Neural progenitor cell (in vitro differentiated cells): ENCODE data around the gene MTREX. TPM values are rescaled to one million over a fixed set of nuclear protein-coding genes. Genes with fewer than 3 reads are reported as not detected.
"Not testable (repeated sequence)": the region's sequence is repeated elsewhere in the genome, so short reads cannot be mapped to it uniquely, and the experiment has no call there.

ENCODE experiments used
- DNase-seq: peaks from one replicate; pipeline ENCODE4 v3.0.0-alpha.2; 2016; ENCODE audit warnings: low spot score
- H2AFZ ChIP-seq: fragments of 200-600 bp; sonication (generic); replicated peaks from 2 replicates; pipeline ENCODE4 v1.6.1; 2016; ENCODE audit warnings: antibody characterized with exemption
- H3F3A ChIP-seq: fragments of 200-600 bp; sonication (generic); 2 replicates; pipeline ENCODE4 v1.6.1; 2016; ENCODE audit warnings: antibody characterized with exemption, low read depth
- H3K27ac ChIP-seq: fragments of 200-600 bp; sonication (generic); 2 replicates; pipeline ENCODE4 v1.5.1; 2016; ENCODE audit warnings: mild to moderate bottlenecking
- H3K27me3 ChIP-seq: fragments of 200-600 bp; sonication (generic); 2 replicates; pipeline ENCODE4 v1.6.1; 2016; ENCODE audit warnings: mild to moderate bottlenecking, moderate library complexity
- H3K36me3 ChIP-seq: fragments of 200-600 bp; sonication (generic); 2 replicates; pipeline ENCODE4 v1.5.1; 2016
- H3K4me1 ChIP-seq: fragments of 200-600 bp; sonication (generic); 2 replicates; pipeline ENCODE4 v1.6.1; 2016; ENCODE audit warnings: mixed run types
- H3K4me2 ChIP-seq: fragments of 200-600 bp; sonication (generic); 2 replicates; pipeline ENCODE4 v1.6.1; 2016
- H3K4me3 ChIP-seq: fragments of 200-600 bp; sonication (generic); 2 replicates; pipeline ENCODE4 v1.5.1; 2016
- H3K79me2 ChIP-seq: fragments of 200-600 bp; sonication (generic); 2 replicates; pipeline ENCODE4 v1.6.1; 2016; ENCODE audit warnings: low read depth
- H3K9ac ChIP-seq: fragments of 200-600 bp; sonication (generic); 2 replicates; pipeline ENCODE4 v1.6.1; 2016
- H3K9me3 ChIP-seq: fragments of 200-600 bp; sonication (generic); 2 replicates; pipeline ENCODE4 v1.5.1; 2016; ENCODE audit warnings: low read depth
- H4K20me1 ChIP-seq: fragments of 200-600 bp; sonication (generic); 2 replicates; pipeline ENCODE4 v1.6.1; 2016; ENCODE audit warnings: low read depth
- H3K27ac Mint-ChIP-seq: 3 replicates; pipeline ENCODE4 v1.8.0; 2021; ENCODE audit warnings: mixed read lengths
- H3K27me3 Mint-ChIP-seq: 2 replicates; pipeline ENCODE4 v1.8.0; 2022; ENCODE audit warnings: low read depth, mild to moderate bottlenecking, inconsistent platforms, moderate library complexity, mixed read lengths; ENCODE audit not compliant: insufficient read depth
- H3K36me3 Mint-ChIP-seq: 3 replicates; pipeline ENCODE4 v1.8.0; 2021; ENCODE audit warnings: mixed read lengths
- H3K4me1 Mint-ChIP-seq: 3 replicates; pipeline ENCODE4 v1.8.0; 2021; ENCODE audit warnings: mixed read lengths
- H3K4me3 Mint-ChIP-seq: 3 replicates; pipeline ENCODE4 v1.8.0; 2021; ENCODE audit warnings: mild to moderate bottlenecking, moderate library complexity, mixed read lengths
- H3K9me3 Mint-ChIP-seq: 3 replicates; pipeline ENCODE4 v1.8.0; 2020; ENCODE audit warnings: mixed read lengths
- EZH2 ChIP-seq: fragments of 200-600 bp; sonication (generic); IDR thresholded peaks from 2 replicates; pipeline ENCODE4 v1.6.1; 2017; ENCODE audit warnings: antibody characterized with exemption, mild to moderate bottlenecking, moderate library complexity
- EZH2phosphoT487 ChIP-seq: fragments of 200-600 bp; sonication (generic); IDR thresholded peaks from 2 replicates; pipeline ENCODE4 v1.6.1; 2017; ENCODE audit warnings: antibody characterized with exemption
- total RNA-seq: library from RNA; depleted of rRNA; stranded (reverse); fragments of >200 nt; gene quantifications from 2 replicates; pipeline ENCODE4 v1.2.3, GENCODE V29; 2015; ENCODE audit warnings: low replicate concordance
- TF ChIP-seq, protein P1 (sequence below): fragments of 200-600 bp; sonication (generic); IDR thresholded peaks from 2 replicates; pipeline ENCODE4 v1.5.1; 2017; ENCODE audit warnings: antibody characterized with exemption, mild to moderate bottlenecking

The MTREX gene
- total RNA-seq, 1 donor from 2014 or later, result 198 TPM

DNA sequence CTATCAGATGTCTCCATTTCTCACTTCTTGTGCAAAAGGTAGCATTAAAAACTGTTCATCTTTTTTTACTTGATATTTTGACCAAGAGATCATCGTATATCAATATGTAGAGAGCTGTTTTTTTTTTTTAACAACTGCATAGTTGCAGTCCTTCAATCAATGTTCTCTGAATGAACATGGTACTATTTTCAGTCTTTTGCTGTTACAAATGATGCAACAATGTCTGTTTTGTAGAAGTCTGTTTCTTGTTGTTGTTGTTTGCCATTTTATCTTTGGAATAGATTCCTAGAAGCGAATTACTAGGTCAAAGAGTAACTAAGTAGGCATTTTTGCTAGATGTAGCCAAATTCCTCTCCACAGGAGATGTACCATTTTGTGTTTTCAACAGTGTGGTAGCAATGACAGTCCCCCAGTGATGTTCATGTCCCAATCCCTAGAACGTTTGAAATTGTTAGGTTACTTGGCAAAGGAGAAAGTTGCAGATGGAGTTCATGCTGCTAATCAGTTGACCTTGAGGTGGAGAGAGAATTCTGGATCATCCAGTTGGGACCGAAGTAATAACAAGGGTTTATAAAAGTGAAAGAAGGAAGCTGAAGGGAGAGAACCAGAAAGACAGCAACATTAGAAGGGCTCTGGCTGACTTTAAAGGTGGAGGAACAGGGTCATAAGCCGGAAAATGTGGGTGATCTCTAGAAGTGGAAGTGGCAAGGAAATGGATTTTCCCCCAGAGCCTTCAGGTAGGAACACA, 6.3 kb downstream of the MTREX start:
- Mint-ChIP-seq H3K9me3 (peaks cover 24% of the 10 kb centered on the region), H3K27me3 (no peaks in the 10 kb centered on the region), H3K36me3 (peaks cover 42% of the 10 kb centered on the region), H3K4me1 (no peaks in the 10 kb centered on the region), H3K27ac (no peak overlapping the region), H3K4me3 (no peak overlapping the region)
- peaks cover 100% of the 10 kb centered on the region for H3K79me2 ChIP-seq
- DNase-seq, result no peak
- H3K4me2 ChIP-seq, result no peak overlapping the region
- H3F3A ChIP-seq, result no peaks in the 10 kb centered on the region
- H3K4me3 ChIP-seq, result no peak overlapping the region
- H3K4me1 ChIP-seq, result peaks cover 7% of the 10 kb centered on the region
- H2AFZ ChIP-seq, result no peak overlapping the region
- H4K20me1 ChIP-seq, result peaks cover 24% of the 10 kb centered on the region
- no peaks in the 10 kb centered on the region for H3K36me3 ChIP-seq
- H3K27ac ChIP-seq, result no peak overlapping the region
- H3K9me3 ChIP-seq, result no peaks in the 10 kb centered on the region
- no peaks in the 10 kb centered on the region for H3K27me3 ChIP-seq
- no peak overlapping the region for H3K9ac ChIP-seq
- TF ChIP-seq, protein P1, sequence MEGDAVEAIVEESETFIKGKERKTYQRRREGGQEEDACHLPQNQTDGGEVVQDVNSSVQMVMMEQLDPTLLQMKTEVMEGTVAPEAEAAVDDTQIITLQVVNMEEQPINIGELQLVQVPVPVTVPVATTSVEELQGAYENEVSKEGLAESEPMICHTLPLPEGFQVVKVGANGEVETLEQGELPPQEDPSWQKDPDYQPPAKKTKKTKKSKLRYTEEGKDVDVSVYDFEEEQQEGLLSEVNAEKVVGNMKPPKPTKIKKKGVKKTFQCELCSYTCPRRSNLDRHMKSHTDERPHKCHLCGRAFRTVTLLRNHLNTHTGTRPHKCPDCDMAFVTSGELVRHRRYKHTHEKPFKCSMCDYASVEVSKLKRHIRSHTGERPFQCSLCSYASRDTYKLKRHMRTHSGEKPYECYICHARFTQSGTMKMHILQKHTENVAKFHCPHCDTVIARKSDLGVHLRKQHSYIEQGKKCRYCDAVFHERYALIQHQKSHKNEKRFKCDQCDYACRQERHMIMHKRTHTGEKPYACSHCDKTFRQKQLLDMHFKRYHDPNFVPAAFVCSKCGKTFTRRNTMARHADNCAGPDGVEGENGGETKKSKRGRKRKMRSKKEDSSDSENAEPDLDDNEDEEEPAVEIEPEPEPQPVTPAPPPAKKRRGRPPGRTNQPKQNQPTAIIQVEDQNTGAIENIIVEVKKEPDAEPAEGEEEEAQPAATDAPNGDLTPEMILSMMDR, result no peak
- no peak for TF ChIP-seq EZH2
- TF ChIP-seq EZH2phosphoT487, result no peak

DNA sequence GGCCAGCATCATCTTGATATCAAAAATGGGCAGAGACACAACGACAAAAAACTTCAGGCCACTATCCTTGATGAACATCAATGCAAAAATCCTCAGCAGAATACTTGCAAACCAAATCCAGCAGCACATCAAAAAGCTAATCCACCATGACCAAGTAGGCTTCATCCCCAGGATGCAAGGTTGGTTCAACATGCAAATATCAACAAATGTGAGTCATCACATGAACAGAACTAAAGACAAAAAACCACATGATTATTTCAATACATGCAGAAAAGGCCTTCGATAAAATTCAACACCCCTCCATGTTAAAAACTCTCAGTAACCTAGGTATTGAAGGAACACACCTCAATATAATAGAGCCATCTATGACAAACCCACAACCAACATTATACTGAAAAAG, 8.5 kb downstream of the MTREX start:
- H3K4me1 ChIP-seq, result no peaks in the 10 kb centered on the region
- Mint-ChIP-seq H3K4me3 (no peak overlapping the region), H3K4me1 (no peaks in the 10 kb centered on the region), H3K36me3 (peaks cover 37% of the 10 kb centered on the region), H3K9me3 (peaks cover 24% of the 10 kb centered on the region), H3K27ac (no peak overlapping the region), H3K27me3 (no peaks in the 10 kb centered on the region)
- H3K36me3 ChIP-seq, result no peaks in the 10 kb centered on the region
- H3K9ac ChIP-seq, result no peak overlapping the region
- H3K27ac ChIP-seq, result no peak overlapping the region
- H3F3A ChIP-seq, result no peaks in the 10 kb centered on the region
- no peak overlapping the region for H3K4me3 ChIP-seq
- no peak overlapping the region for H2AFZ ChIP-seq
- no peak for DNase-seq
- no peaks in the 10 kb centered on the region for H3K9me3 ChIP-seq
- H3K79me2 ChIP-seq, result peaks cover 100% of the 10 kb centered on the region
- TF ChIP-seq EZH2, result no peak
- no peak for TF ChIP-seq EZH2phosphoT487
- TF ChIP-seq, protein P1, result no peak
- H4K20me1 ChIP-seq, result peaks cover 28% of the 10 kb centered on the region
- H3K27me3 ChIP-seq, result no peaks in the 10 kb centered on the region
- no peak overlapping the region for H3K4me2 ChIP-seq

DNA sequence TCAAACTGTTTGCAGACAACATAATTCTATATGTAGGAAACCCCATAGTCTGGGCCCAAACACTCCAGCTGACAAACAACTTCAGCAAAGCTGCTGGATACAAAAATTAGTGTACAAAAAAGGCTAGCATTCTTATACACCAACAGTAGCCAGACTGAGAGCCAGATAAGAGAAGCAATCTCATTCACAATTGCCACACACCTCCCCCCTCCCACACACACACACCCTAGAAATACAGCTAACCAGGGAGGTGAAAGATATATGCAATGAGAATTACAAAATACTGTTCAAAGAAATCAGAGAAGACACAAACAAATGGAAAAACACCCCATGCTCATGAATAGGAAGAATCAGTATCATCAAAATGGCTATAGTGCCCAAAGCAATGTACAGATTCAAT, 9.0 kb downstream of the MTREX start:
- Histone ChIP-seq H3K9me3 (no peaks in the 10 kb centered on the region), H3K4me2 (no peak overlapping the region), H2AFZ (no peak overlapping the region), H3K27me3 (no peaks in the 10 kb centered on the region), H3K27ac (no peak overlapping the region), H3K9ac (no peak overlapping the region), H3F3A (no peaks in the 10 kb centered on the region), H3K4me1 (no peaks in the 10 kb centered on the region), H3K4me3 (no peak overlapping the region), H3K36me3 (no peaks in the 10 kb centered on the region), H4K20me1 (peaks cover 32% of the 10 kb centered on the region), H3K79me2 (peaks cover 100% of the 10 kb centered on the region)
- TF ChIP-seq EZH2, result no peak
- TF ChIP-seq, protein P1, result no peak
- no peak for TF ChIP-seq EZH2phosphoT487
- Mint-ChIP-seq H3K27ac (no peak overlapping the region), H3K9me3 (peaks cover 24% of the 10 kb centered on the region), H3K4me1 (no peaks in the 10 kb centered on the region), H3K4me3 (no peak overlapping the region), H3K36me3 (peaks cover 34% of the 10 kb centered on the region), H3K27me3 (no peaks in the 10 kb centered on the region)
- DNase-seq, result no peak

DNA sequence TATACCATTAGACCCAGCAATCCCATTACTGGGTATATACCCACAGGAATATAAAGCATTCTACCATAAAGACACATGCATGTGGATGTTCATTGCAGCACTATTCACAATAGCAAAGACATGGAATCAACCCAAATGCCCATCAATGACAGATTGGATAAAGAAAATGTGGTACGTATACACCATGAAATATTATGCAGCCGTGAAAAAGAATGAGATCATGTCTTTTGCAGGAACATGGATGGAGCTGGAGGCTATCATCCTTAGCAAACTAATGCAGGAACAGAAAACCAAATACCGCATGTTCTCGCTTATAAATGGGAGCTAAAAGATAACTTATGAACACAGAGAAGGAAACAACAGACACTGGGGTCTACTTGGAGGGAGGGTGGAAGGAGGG, 10.4 kb downstream of the MTREX start:
- H3K27me3 Mint-ChIP-seq, H3K4me2 ChIP-seq: not testable (repeated sequence)
- peaks cover 26% of the 10 kb centered on the region for H3K36me3 Mint-ChIP-seq

More for the DNA sequence above, 10.4 kb downstream of the MTREX start:
- not testable (repeated sequence) for H3K4me1 Mint-ChIP-seq, H3K27me3 ChIP-seq, H3K9ac ChIP-seq, DNase-seq, H3K4me3 Mint-ChIP-seq, H3K27ac ChIP-seq, H3F3A ChIP-seq, H3K4me1 ChIP-seq, H3K4me3 ChIP-seq, H3K36me3 ChIP-seq, H3K9me3 ChIP-seq, H2AFZ ChIP-seq, H3K27ac Mint-ChIP-seq
- Histone ChIP-seq H3K79me2 (peaks cover 100% of the 10 kb centered on the region), H4K20me1 (peaks cover 36% of the 10 kb centered on the region)
- peaks cover 24% of the 10 kb centered on the region for H3K9me3 Mint-ChIP-seq
